A172 (cell line): ENCODE data around the gene TSPAN9. TPM values are rescaled to one million over a fixed set of nuclear protein-coding genes. Genes with fewer than 3 reads are reported as not detected.

Source experiments
- DNase-seq: peaks from one replicate; pipeline ENCODE4 v3.0.0-alpha.2; 2015; ENCODE audit warnings: low spot score
- total RNA-seq: library from RNA; depleted of rRNA; stranded (reverse); fragments of >200 nt; shearing (Covaris generic); gene quantifications from 2 replicates; pipeline ENCODE4 v1.2.3, GENCODE V29; 2014

TSPAN9 gene
- total RNA-seq, 1 experiment from 2014 or later, result 7.0 TPM

GRCh38 chr12:3250034-3250433 is 172.9 kb downstream of the TSPAN9 start:
- no peak for DNase-seq

- DNase-seq, result no peak
These were observed 173.4 kb downstream of the TSPAN9 start for GRCh38 chr12:3250576-3250975.

- DNase-seq, result no peak
These were observed 173.9 kb downstream of the TSPAN9 start for GRCh38 chr12:3251067-3251466.

- no peak for DNase-seq
These were observed 174.5 kb downstream of the TSPAN9 start for GRCh38 chr12:3251691-3252090.

- DNase-seq, result no peak
These were observed 175.3 kb downstream of the TSPAN9 start for GRCh38 chr12:3252450-3252891.

- DNase-seq, result no peak
These were observed 176.6 kb downstream of the TSPAN9 start for GRCh38 chr12:3253682-3254275.

GRCh38 chr12:3255057-3255456 is 177.9 kb downstream of the TSPAN9 start:
- no peak for DNase-seq

GRCh38 chr12:3256103-3256631 is 179.0 kb downstream of the TSPAN9 start:
- no peak for DNase-seq

- DNase-seq, result peak; percentile 36
These were observed 180.2 kb downstream of the TSPAN9 start for GRCh38 chr12:3257411-3257810.

GRCh38 chr12:3259973-3260372 is 182.8 kb downstream of the TSPAN9 start:
- DNase-seq, result no peak

GRCh38 chr12:3261782-3262359 is 184.7 kb downstream of the TSPAN9 start:
- no peak for DNase-seq

- DNase-seq, result no peak
These were observed 185.3 kb downstream of the TSPAN9 start for GRCh38 chr12:3262470-3262869.

- DNase-seq, result no peak
These were observed 186.1 kb downstream of the TSPAN9 start for GRCh38 chr12:3263282-3263681.

- DNase-seq, result no peak
These were observed 187.1 kb downstream of the TSPAN9 start for GRCh38 chr12:3263939-3264922.

- DNase-seq, result no peak
These were observed 188.2 kb downstream of the TSPAN9 start for GRCh38 chr12:3265406-3265805.

GRCh38 chr12:3266638-3267037 is 189.5 kb downstream of the TSPAN9 start:
- DNase-seq, result no peak

- DNase-seq, result no peak
These were observed 190.5 kb downstream of the TSPAN9 start for GRCh38 chr12:3267690-3268089.

- DNase-seq, result no peak
These were observed 192.4 kb downstream of the TSPAN9 start for GRCh38 chr12:3269594-3269993.

GRCh38 chr12:3271146-3271545 is 194.0 kb downstream of the TSPAN9 start:
- DNase-seq, result no peak

GRCh38 chr12:3271639-3272038 is 194.5 kb downstream of the TSPAN9 start:
- no peak for DNase-seq

GRCh38 chr12:3272958-3273357 is 195.8 kb downstream of the TSPAN9 start:
- no peak for DNase-seq

- peak; percentile 88 for DNase-seq
These were observed 196.3 kb downstream of the TSPAN9 start for GRCh38 chr12:3273409-3273853.
